HCT116 (cell line): ENCODE data around the gene KIAA0825. TPM values are rescaled to one million over a fixed set of nuclear protein-coding genes. Genes with fewer than 3 reads are reported as not detected.

Experiments used
- ATAC-seq: fragments of 200-7000 bp; cut with Tn5 transposase; 2 replicates; pipeline ENCODE4 v1.9.1; 2020; ENCODE audit warnings: mild to moderate bottlenecking, moderate library complexity
- BruUV-seq: library from RNA; stranded (reverse); fragments of 400-500 nt; replicated peaks from 2 replicates; lab custom pipeline; 2021; lab: Mats Ljungman, UMichigan
- CTCF ChIA-PET: fragments of 300-600 bp; sonication (Branson Sonifier 250); formaldehyde crosslinking; loops from one replicate; lab custom pipeline; 2021; ENCODE audit warnings: antibody characterized with exemption; lab: Charles Lee
- POLR2A ChIA-PET: fragments of 300-600, 350-600 bp; sonication (Branson Sonifier 250); formaldehyde crosslinking; loops from one replicate; lab custom pipeline; 2021; ENCODE audit warnings: antibody characterized with exemption; lab: Charles Lee
- RAD21 ChIA-PET, 2 experiments: fragments of 300-600 bp; sonication (Branson Sonifier 250); formaldehyde crosslinking; loops; one replicate each; lab custom pipeline; 2023; ENCODE audit warnings: low total read pairs in 2 of 2; ENCODE audit not compliant: uncharacterized antibody in 2 of 2, unreplicated experiment in 2 of 2, low non-redundant PET in 1 of 2; lab: Charles Lee
- DNase-seq: peaks from one replicate; pipeline ENCODE4 v3.0.0-alpha.2; 2010; ENCODE audit warnings: low read depth, low spot score
- H2AFZ ChIP-seq: fragments of 200-600 bp; shearing (Covaris generic), sonication (generic); 2 replicates; pipeline ENCODE4 v1.6.1; 2017; ENCODE audit warnings: low read depth, mixed run types, mixed read lengths, antibody characterized with exemption, low read length; ENCODE audit not compliant: poor library complexity, severe bottlenecking
- H3K27ac ChIP-seq: 2 replicates; pipeline ENCODE4 v1.5.1; 2012; ENCODE audit warnings: low read depth, low read length
- H3K27me3 ChIP-seq: fragments of 200-600 bp; sonication (generic); 2 replicates; pipeline ENCODE4 v1.6.1; 2016; ENCODE audit warnings: mixed run types, low read length, mixed read lengths; ENCODE audit not compliant: insufficient read depth
- H3K36me3 ChIP-seq, 2 experiments: fragments of 200-500 bp in 1 of 2; fragments of 200-600 bp in 1 of 2; sonication (Bioruptor generic) in 1 of 2; sonication (generic) in 1 of 2; 2 replicates each; pipeline versions ENCODE4 v1.5.1 to v1.6.1; 2014 to 2016; ENCODE audit warnings: low read length in 2 of 2, inconsistent platforms in 1 of 2, mixed read lengths in 1 of 2, mixed run types in 1 of 2; ENCODE audit not compliant: insufficient read depth in 2 of 2, control insufficient read depth in 1 of 2
- H3K4me1 ChIP-seq, 2 experiments: fragments of 200-600 bp in 1 of 2; sonication (generic) in 1 of 2; 2 replicates each; pipeline versions ENCODE4 v1.5.1 to v1.6.1; 2012 to 2017; ENCODE audit warnings: low read length in 2 of 2, inconsistent platforms in 1 of 2, mild to moderate bottlenecking in 1 of 2, mixed read lengths in 1 of 2, mixed run types in 1 of 2, moderate library complexity in 1 of 2; ENCODE audit not compliant: insufficient read depth in 2 of 2, control insufficient read depth in 1 of 2
- H3K4me2 ChIP-seq: fragments of 200-600 bp; sonication (generic); 2 replicates; pipeline ENCODE4 v1.6.1; 2017; ENCODE audit warnings: mixed run types, low read length, mixed read lengths
- H3K4me3 ChIP-seq, 2 experiments: fragments of 200-600 bp in 1 of 2; sonication (generic) in 1 of 2; replicated peaks in 1 of 2; 2 replicates each; pipeline ENCODE4 v1.5.1; 2011 to 2016; ENCODE audit warnings: low read length in 2 of 2, control low read depth in 1 of 2, low read depth in 1 of 2, mild to moderate bottlenecking in 1 of 2, mixed read lengths in 1 of 2, mixed run types in 1 of 2
- H3K79me2 ChIP-seq: fragments of 200-600 bp; sonication (generic); 2 replicates; pipeline ENCODE4 v1.6.1; 2017; ENCODE audit warnings: mild to moderate bottlenecking, mixed run types, low read length, moderate library complexity, mixed read lengths; ENCODE audit not compliant: insufficient read depth
- H3K9ac ChIP-seq: fragments of 200-600 bp; sonication (generic); 2 replicates; pipeline ENCODE4 v1.6.1; 2016; ENCODE audit warnings: low read length, mixed read lengths
- H3K9me2 ChIP-seq: fragments of 200-600 bp; sonication (generic), shearing (Covaris generic); 2 replicates; pipeline ENCODE4 v1.6.1; 2017; ENCODE audit warnings: mixed run types, mild to moderate bottlenecking, moderate library complexity; ENCODE audit not compliant: insufficient read depth
- H3K9me3 ChIP-seq, 2 experiments: fragments of 200-500 bp in 1 of 2; fragments of 200-600 bp in 1 of 2; sonication (Bioruptor generic) in 1 of 2; sonication (generic) in 1 of 2; 2 replicates each; pipeline ENCODE4 v1.6.1; 2014 to 2017; ENCODE audit warnings: low read length in 2 of 2, mixed read lengths in 2 of 2, inconsistent platforms in 1 of 2, low read depth in 1 of 2, mild to moderate bottlenecking in 1 of 2, mixed run types in 1 of 2, moderate library complexity in 1 of 2; ENCODE audit not compliant: control insufficient read depth in 1 of 2, insufficient read depth in 1 of 2
- H4K20me1 ChIP-seq: fragments of 200-600 bp; sonication (generic), shearing (Covaris generic); 2 replicates; pipeline ENCODE4 v1.6.1; 2017; ENCODE audit warnings: mixed run types, mild to moderate bottlenecking, moderate library complexity; ENCODE audit not compliant: insufficient read depth
- CBX3 ChIP-seq: IDR thresholded peaks from 2 replicates; pipeline ENCODE4 v1.6.1; 2012; ENCODE audit warnings: low read depth
- CEBPB ChIP-seq: IDR thresholded peaks from 2 replicates; pipeline ENCODE4 v1.6.1; 2012; ENCODE audit warnings: low read depth
- EGR1 ChIP-seq: IDR thresholded peaks from 2 replicates; pipeline ENCODE4 v1.6.1; 2012; ENCODE audit warnings: low read depth
- EZH2 ChIP-seq: fragments of 200-600 bp; sonication (generic); IDR thresholded peaks from 2 replicates; pipeline ENCODE4 v1.6.1; 2017; ENCODE audit warnings: antibody characterized with exemption, mixed run types
- FOSL1 ChIP-seq: IDR thresholded peaks from 2 replicates; pipeline ENCODE4 v1.6.1; 2012; ENCODE audit warnings: low read depth
- MAX ChIP-seq: IDR thresholded peaks from 2 replicates; pipeline ENCODE4 v1.6.1; 2012
- RAD21 ChIP-seq: IDR thresholded peaks from 2 replicates; pipeline ENCODE4 v1.6.1; 2012; ENCODE audit warnings: low read depth, mild to moderate bottlenecking
- REST ChIP-seq: IDR thresholded peaks from 2 replicates; pipeline ENCODE4 v1.6.1; 2012; ENCODE audit warnings: low read depth
- SRF ChIP-seq: IDR thresholded peaks from 2 replicates; pipeline ENCODE4 v1.6.1; 2012; ENCODE audit warnings: low read depth
- YY1 ChIP-seq: IDR thresholded peaks from 2 replicates; pipeline ENCODE4 v1.6.1; 2011; ENCODE audit warnings: low read length, low read depth, moderate library complexity, mild to moderate bottlenecking; ENCODE audit not compliant: insufficient replicate concordance; ENCODE audit errors: extremely low read depth
- ZBTB33 ChIP-seq: IDR thresholded peaks from 2 replicates; pipeline ENCODE4 v1.6.1; 2011; ENCODE audit warnings: mild to moderate bottlenecking, low read length, moderate library complexity; ENCODE audit not compliant: insufficient replicate concordance; ENCODE audit errors: extremely low read depth
- ZFX ChIP-seq: fragments of 450-650 bp; IDR thresholded peaks from 2 replicates; pipeline ENCODE4 v1.6.1; 2017
- ZNF274 ChIP-seq: fragments of 200-500 bp; sonication (Bioruptor generic); IDR thresholded peaks from 2 replicates; pipeline ENCODE4 v1.6.1; 2014; ENCODE audit warnings: mild to moderate bottlenecking, low read depth, low read length, inconsistent platforms
- intact Hi-C: fragments of 100-400 bp; cut with micrococcal nuclease; formaldehyde crosslinking; loops from 2 replicates; pipeline ENCODE4 v1.10.0; 2022
- total RNA-seq: library from RNA; stranded (reverse); gene quantifications from one replicate; pipeline ENCODE4 v1.2.1, GENCODE V29; 2021; ENCODE audit not compliant: unreplicated experiment

The KIAA0825 gene
- total RNA-seq, 1 experiment from 2014 or later = 1.4 TPM

GRCh38 chr5:94266170-94266569 lies 352.2 kb downstream of the KIAA0825 start (continued):
- TF ChIP-seq MAX (no peak), RAD21 (no peak), SRF (no peak), CEBPB (no peak), EGR1 (no peak), REST (no peak), FOSL1 (no peak), ZFX (no peak), ZNF274 (no peak), EZH2 (no peak)

GRCh38 chr5:94263068-94263467 lies 355.3 kb downstream of the KIAA0825 start:
- intact Hi-C loops = no loop called here
- H2AFZ ChIP-seq = no peak overlapping the region
- DNase-seq = no peak
- no peaks in the 10 kb centered on the region for H3K27me3 ChIP-seq
- no peaks in the 10 kb centered on the region for H3K9me2 ChIP-seq
- CTCF ChIA-PET = no interaction called here
- H3K9me3 ChIP-seq = no peaks in the 10 kb centered on the region
- H3K9ac ChIP-seq = no peak overlapping the region
- BruUV-seq = no TSS peak
- H3K4me2 ChIP-seq = no peak overlapping the region
- no peaks in the 10 kb centered on the region for H4K20me1 ChIP-seq
- H3K36me3 ChIP-seq = no peaks in the 10 kb centered on the region
- no peak overlapping the region for H3K27ac ChIP-seq
- no peaks in the 10 kb centered on the region for H3K4me1 ChIP-seq
- TF ChIP-seq SRF (no peak), ZBTB33 (no peak), YY1 (no peak), RAD21 (no peak), CEBPB (no peak), CBX3 (no peak), EGR1 (no peak)
- no peaks in the 10 kb centered on the region for H3K79me2 ChIP-seq
- ATAC-seq = no peak
- no peak overlapping the region for H3K4me3 ChIP-seq
- POLR2A ChIA-PET = no interaction called here
- RAD21 ChIA-PET = no interaction called here
